Smooth muscle cell (in vitro differentiated cells): ENCODE results near the gene PRSS23. TPM values are rescaled to one million over a fixed set of nuclear protein-coding genes. Genes with fewer than 3 reads are reported as not detected.
"Not testable (repeated sequence)": the region's sequence is repeated elsewhere in the genome, so short reads cannot be mapped to it uniquely, and the experiment has no call there.

Source experiments
- DNase-seq: peaks from one replicate; lab custom pipeline; 2025; ENCODE audit not compliant: unreplicated experiment; lab: John Stamatoyannopoulos, UW
- H2AFZ ChIP-seq: fragments of 200-600 bp; sonication (generic); 2 replicates; pipeline ENCODE4 v1.6.0; 2016; ENCODE audit warnings: antibody characterized with exemption, low read depth, mild to moderate bottlenecking
- H3F3A ChIP-seq: fragments of 200-600 bp; sonication (generic); 2 replicates; pipeline ENCODE4 v1.6.0; 2017; ENCODE audit warnings: antibody characterized with exemption, low read depth
- H3K27ac ChIP-seq: fragments of 200-600 bp; sonication (generic); 2 replicates; pipeline ENCODE4 v1.5.1; 2016; ENCODE audit warnings: low read depth, mild to moderate bottlenecking
- H3K27me3 ChIP-seq: fragments of 200-600 bp; sonication (generic); 2 replicates; pipeline ENCODE4 v1.6.1; 2016; ENCODE audit warnings: low read depth, mild to moderate bottlenecking
- H3K36me3 ChIP-seq: fragments of 200-600 bp; sonication (generic); 2 replicates; pipeline ENCODE4 v1.5.1; 2016; ENCODE audit warnings: low read depth
- H3K4me1 ChIP-seq: fragments of 200-600 bp; sonication (generic); 2 replicates; pipeline ENCODE4 v1.5.1; 2016; ENCODE audit warnings: low read depth
- H3K4me2 ChIP-seq: fragments of 200-600 bp; sonication (generic); 2 replicates; pipeline ENCODE4 v1.6.0; 2016; ENCODE audit warnings: mild to moderate bottlenecking
- H3K4me3 ChIP-seq: fragments of 200-600 bp; sonication (generic); 2 replicates; pipeline ENCODE4 v1.5.1; 2016; ENCODE audit warnings: mild to moderate bottlenecking
- H3K79me2 ChIP-seq: fragments of 200-600 bp; sonication (generic); 2 replicates; pipeline ENCODE4 v1.6.0; 2016; ENCODE audit warnings: low read depth, mild to moderate bottlenecking
- H3K9ac ChIP-seq: fragments of 200-600 bp; sonication (generic); 2 replicates; pipeline ENCODE4 v1.6.0; 2016; ENCODE audit warnings: low read depth
- H3K9me3 ChIP-seq: fragments of 200-600 bp; sonication (generic); replicated peaks from 2 replicates; pipeline ENCODE4 v1.5.1; 2016; ENCODE audit warnings: low read depth
- H4K20me1 ChIP-seq: fragments of 200-600 bp; sonication (generic); 2 replicates; pipeline ENCODE4 v1.6.0; 2016; ENCODE audit warnings: low read depth
- CTCF ChIP-seq: fragments of 200-600 bp; sonication (generic); IDR thresholded peaks from 2 replicates; pipeline ENCODE4 v1.5.1; 2017; ENCODE audit warnings: borderline replicate concordance, mild to moderate bottlenecking, antibody characterized with exemption; ENCODE audit not compliant: insufficient read depth, poor library complexity, severe bottlenecking
- WGBS: methylation state at CpG from one replicate; pipeline ENCODE4 v1.1.7; 2016; ENCODE audit warnings: low lambda C conversion rate; 5-methylcytosine and 5-hydroxymethylcytosine counted together
- polyA plus RNA-seq: library from polyadenylated mRNA; unstranded; fragments of >200 nt; fragmentation: Nextera tagmentation; extraction: Ambion mirVana; gene quantifications from 2 replicates; pipeline ENCODE4 v1.2.1, GENCODE V29; 2016
- total RNA-seq: library from RNA; depleted of rRNA; stranded (reverse); fragments of >200 nt; gene quantifications from 2 replicates; pipeline ENCODE4 v1.2.3, GENCODE V29; 2014

Gene PRSS23
- total and polyA plus RNA-seq, 2 experiments from 2014 or later: 132 to 156 TPM

- no peaks in the 10 kb centered on the region for H3K27me3 ChIP-seq
- no peaks in the 10 kb centered on the region for H3K36me3 ChIP-seq
- 41% methylated on average over 2 of the region's 2 CpGs for WGBS
- no peaks in the 10 kb centered on the region for H4K20me1 ChIP-seq
- no peak overlapping the region for H3K4me3 ChIP-seq
- H3K9me3 ChIP-seq: no peaks in the 10 kb centered on the region
- H3K27ac ChIP-seq: no peak overlapping the region
- H3F3A ChIP-seq: no peaks in the 10 kb centered on the region
- H3K4me1 ChIP-seq: no peaks in the 10 kb centered on the region
- no peak overlapping the region for H3K9ac ChIP-seq
- TF ChIP-seq CTCF: no peak
- no peaks in the 10 kb centered on the region for H3K79me2 ChIP-seq
- no peak overlapping the region for H3K4me2 ChIP-seq
- no peak for DNase-seq
- H2AFZ ChIP-seq: no peak overlapping the region
These were observed 34.5 kb upstream of the PRSS23 start for GRCh38 chr11:86765878-86766277.

- Histone ChIP-seq H3K27ac (no peak overlapping the region), H4K20me1 (no peaks in the 10 kb centered on the region), H3K9ac (no peak overlapping the region), H3K27me3 (no peaks in the 10 kb centered on the region), H2AFZ (no peak overlapping the region), H3K9me3 (no peaks in the 10 kb centered on the region), H3K79me2 (no peaks in the 10 kb centered on the region), H3F3A (no peaks in the 10 kb centered on the region), H3K4me3 (no peak overlapping the region), H3K4me2 (no peak overlapping the region), H3K36me3 (no peaks in the 10 kb centered on the region), H3K4me1 (no peaks in the 10 kb centered on the region)
- 35% methylated on average over 2 of the region's 2 CpGs for WGBS
- no peak for DNase-seq
- no peak for TF ChIP-seq CTCF
These were observed 31.1 kb upstream of the PRSS23 start for GRCh38 chr11:86769219-86769618.

- not testable (repeated sequence) for H3K27ac ChIP-seq, H3K4me1 ChIP-seq, H3K4me2 ChIP-seq, H3K9me3 ChIP-seq, H3K36me3 ChIP-seq, DNase-seq, H3K4me3 ChIP-seq, H3K9ac ChIP-seq, H3K79me2 ChIP-seq, H3K27me3 ChIP-seq, H2AFZ ChIP-seq, H4K20me1 ChIP-seq, H3F3A ChIP-seq
- 77% methylated on average over 9 of the region's 34 CpGs for WGBS
These were observed 29.8 kb upstream of the PRSS23 start for GRCh38 chr11:86770473-86771027.

GRCh38 chr11:86772999-86773398 is 27.3 kb upstream of the PRSS23 start:
- no peaks in the 10 kb centered on the region for H3K79me2 ChIP-seq
- TF ChIP-seq CTCF: no peak
- H3K4me3 ChIP-seq: no peak overlapping the region
- no peak overlapping the region for H2AFZ ChIP-seq
- no peaks in the 10 kb centered on the region for H3K36me3 ChIP-seq
- H3K27ac ChIP-seq: no peak overlapping the region
- H3K4me1 ChIP-seq: no peaks in the 10 kb centered on the region
- no peak overlapping the region for H3K4me2 ChIP-seq
- no peaks in the 10 kb centered on the region for H3K27me3 ChIP-seq
- DNase-seq: no peak
- no peaks in the 10 kb centered on the region for H4K20me1 ChIP-seq
- 65% methylated on average over 2 of the region's 2 CpGs for WGBS
- no peaks in the 10 kb centered on the region for H3K9me3 ChIP-seq
- no peak overlapping the region for H3K9ac ChIP-seq
- no peaks in the 10 kb centered on the region for H3F3A ChIP-seq
